SK-N-MC (cell line): ENCODE results near the gene PID1.

ENCODE experiments used
- DNase-seq: peaks from one replicate; pipeline ENCODE4 v3.0.0-alpha.2; 2011; ENCODE audit warnings: low read depth, low spot score
- H3K27ac ChIP-seq: fragments of 200-600 bp; sonication (generic); 2 replicates; pipeline ENCODE4 v1.5.1; 2016; ENCODE audit warnings: mixed run types
- H3K36me3 ChIP-seq: fragments of 200-600 bp; sonication (generic); 2 replicates; pipeline ENCODE4 v1.6.1; 2017; ENCODE audit warnings: antibody characterized with exemption, low read length, mixed read lengths; ENCODE audit not compliant: insufficient read depth
- H3K4me3 ChIP-seq: fragments of 200-600 bp; sonication (generic); 2 replicates; pipeline ENCODE4 v1.5.1; 2016
- H3K9ac ChIP-seq: fragments of 200-600 bp; sonication (generic); 2 replicates; pipeline ENCODE4 v1.8.0; 2017; ENCODE audit warnings: mixed run types, mixed read lengths; ENCODE audit not compliant: insufficient read length
- H3K9me3 ChIP-seq: fragments of 200-600 bp; sonication (generic); 2 replicates; pipeline ENCODE4 v1.6.1; 2017; ENCODE audit warnings: low read depth, mild to moderate bottlenecking, antibody characterized with exemption, low read length, moderate library complexity, mixed read lengths
- EZH2 ChIP-seq: fragments of 200-600 bp; sonication (generic); IDR thresholded peaks from one replicate; pipeline ENCODE4 v1.6.1; 2017; ENCODE audit warnings: antibody characterized with exemption
- FOXP2 ChIP-seq: optimal IDR thresholded peaks from 2 replicates; pipeline ENCODE3; 2011; ENCODE audit warnings: mild to moderate bottlenecking, moderate library complexity; ENCODE audit not compliant: insufficient read depth; ENCODE audit errors: extremely low read length, control extremely low read depth
- POLR2AphosphoS5 ChIP-seq: IDR thresholded peaks from 2 replicates; pipeline ENCODE4 v1.6.1; 2012; ENCODE audit warnings: mild to moderate bottlenecking, low read depth, low read length, borderline replicate concordance

The PID1 gene

DNA sequence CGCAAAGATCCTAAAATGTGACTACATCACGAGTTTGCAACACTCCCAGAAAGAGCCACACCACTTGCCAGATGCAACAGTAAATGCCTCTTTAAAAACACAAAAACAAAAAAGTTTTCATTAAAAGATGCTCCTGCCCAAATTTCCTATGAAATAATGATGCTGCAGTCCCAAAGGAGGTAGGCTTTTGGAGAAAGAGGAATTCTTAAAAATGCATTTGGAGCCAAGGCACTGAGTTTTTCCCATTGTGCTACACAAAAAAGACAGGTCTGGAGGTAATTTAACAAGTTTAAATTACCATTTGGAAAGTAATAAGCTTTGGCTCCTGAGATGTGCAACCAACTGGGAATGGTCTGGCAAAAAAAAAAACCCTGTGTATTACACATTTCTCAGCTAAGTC, 145.0 kb downstream of the PID1 start:
- no peak overlapping the region for H3K4me3 ChIP-seq
- TF ChIP-seq POLR2AphosphoS5: no peak
- TF ChIP-seq EZH2: no peak
- TF ChIP-seq FOXP2: no peak

DNA sequence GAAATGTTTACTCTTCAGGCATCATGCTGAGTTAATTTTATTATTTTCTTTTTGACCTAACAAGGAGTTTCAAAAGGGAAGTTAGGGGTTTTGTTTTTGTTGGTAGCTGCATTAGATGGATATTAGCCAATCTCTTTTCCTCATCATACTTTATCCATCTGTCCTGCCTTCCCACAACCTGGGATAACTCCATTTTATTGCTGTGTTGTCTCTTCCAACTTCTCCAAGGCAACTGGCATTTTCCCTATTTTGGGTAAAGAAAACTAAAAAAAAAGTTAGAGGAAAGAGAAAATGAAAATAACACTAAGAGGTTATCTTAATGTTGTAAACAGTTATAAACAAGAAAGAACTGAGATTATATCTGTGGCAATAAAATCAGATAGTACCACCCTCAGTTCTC, 147.0 kb downstream of the PID1 start:
- H3K9me3 ChIP-seq: no peaks in the 10 kb centered on the region
- no peak for DNase-seq
- no peaks in the 10 kb centered on the region for H3K36me3 ChIP-seq
- no peak overlapping the region for H3K9ac ChIP-seq
- H3K4me3 ChIP-seq: no peak overlapping the region
- H3K27ac ChIP-seq: no peak overlapping the region
- TF ChIP-seq EZH2 (no peak), FOXP2 (no peak), POLR2AphosphoS5 (no peak)

More for the DNA sequence above, 145.0 kb downstream of the PID1 start:
- Histone ChIP-seq H3K9ac (no peak overlapping the region), H3K27ac (no peak overlapping the region), H3K9me3 (no peaks in the 10 kb centered on the region), H3K36me3 (no peaks in the 10 kb centered on the region)
- no peak for DNase-seq

GRCh38 chr2:229118927-229119326, 152.2 kb downstream of the PID1 start:
- Histone ChIP-seq H3K9me3 (no peaks in the 10 kb centered on the region), H3K4me3 (no peak overlapping the region), H3K36me3 (no peaks in the 10 kb centered on the region), H3K27ac (no peak overlapping the region), H3K9ac (no peak overlapping the region)
- no peak for TF ChIP-seq FOXP2
- TF ChIP-seq POLR2AphosphoS5: no peak
- no peak for TF ChIP-seq EZH2
- no peak for DNase-seq

GRCh38 chr2:229118336-229118735, 152.8 kb downstream of the PID1 start:
- no peak for DNase-seq

GRCh38 chr2:229111744-229112143, 159.3 kb downstream of the PID1 start:
- no peak for TF ChIP-seq POLR2AphosphoS5
- no peak for TF ChIP-seq FOXP2
- no peak for TF ChIP-seq EZH2
- Histone ChIP-seq H3K4me3 (no peak overlapping the region), H3K27ac (no peak overlapping the region), H3K9me3 (no peaks in the 10 kb centered on the region), H3K36me3 (no peaks in the 10 kb centered on the region), H3K9ac (no peak overlapping the region)
- no peak for DNase-seq

More at GRCh38 chr2:229118336-229118735, 152.8 kb downstream of the PID1 start:
- TF ChIP-seq FOXP2 (no peak), POLR2AphosphoS5 (no peak), EZH2 (no peak)
- Histone ChIP-seq H3K36me3 (no peaks in the 10 kb centered on the region), H3K27ac (no peak overlapping the region), H3K9ac (no peak overlapping the region), H3K9me3 (no peaks in the 10 kb centered on the region), H3K4me3 (no peak overlapping the region)

GRCh38 chr2:229109195-229109594, 161.9 kb downstream of the PID1 start:
- H3K9me3 ChIP-seq: no peaks in the 10 kb centered on the region
- no peak overlapping the region for H3K27ac ChIP-seq
- H3K36me3 ChIP-seq: no peaks in the 10 kb centered on the region
- no peak overlapping the region for H3K9ac ChIP-seq
- H3K4me3 ChIP-seq: no peak overlapping the region
- no peak for TF ChIP-seq FOXP2
- no peak for TF ChIP-seq EZH2
- TF ChIP-seq POLR2AphosphoS5: no peak
- DNase-seq: no peak

- H3K9ac ChIP-seq: no peak overlapping the region
- TF ChIP-seq FOXP2: no peak
- no peak for TF ChIP-seq POLR2AphosphoS5
- no peak for TF ChIP-seq EZH2
Observed at GRCh38 chr2:229107601-229108000, 163.5 kb downstream of the PID1 start.

DNA sequence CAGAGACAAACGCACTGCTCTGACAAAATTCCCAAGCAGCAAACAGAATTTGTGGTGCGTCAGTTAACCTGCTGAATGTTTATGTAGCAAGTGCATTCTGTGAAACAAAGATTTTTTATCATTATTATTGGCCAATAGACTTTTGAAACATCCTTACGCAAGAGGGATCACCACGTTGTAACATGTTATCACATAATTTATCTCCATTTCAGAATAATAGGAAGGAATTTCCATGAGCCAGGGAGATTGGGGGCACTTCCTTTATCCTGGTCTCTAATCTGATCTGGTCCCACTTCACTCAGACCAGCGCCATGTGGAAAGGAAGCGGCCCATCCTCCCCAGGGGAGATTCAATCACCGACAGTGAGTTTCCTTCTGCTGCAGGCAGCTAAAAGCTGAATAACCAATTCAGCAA, 166.1 kb downstream of the PID1 start:
- Histone ChIP-seq H3K36me3 (no peaks in the 10 kb centered on the region), H3K9me3 (no peaks in the 10 kb centered on the region), H3K27ac (no peak overlapping the region), H3K9ac (no peak overlapping the region), H3K4me3 (no peak overlapping the region)
- TF ChIP-seq FOXP2: no peak
- TF ChIP-seq POLR2AphosphoS5: no peak
- no peak for TF ChIP-seq EZH2
- DNase-seq: no peak

More at GRCh38 chr2:229107601-229108000, 163.5 kb downstream of the PID1 start:
- Histone ChIP-seq H3K36me3 (no peaks in the 10 kb centered on the region), H3K4me3 (no peak overlapping the region), H3K27ac (no peak overlapping the region), H3K9me3 (no peaks in the 10 kb centered on the region)
- no peak for DNase-seq

- no peak for DNase-seq
Observed at GRCh38 chr2:229104025-229104424, 167.1 kb downstream of the PID1 start.

More at GRCh38 chr2:229104025-229104424, 167.1 kb downstream of the PID1 start:
- no peak overlapping the region for H3K9ac ChIP-seq
- no peaks in the 10 kb centered on the region for H3K36me3 ChIP-seq
- TF ChIP-seq FOXP2 (no peak), POLR2AphosphoS5 (no peak), EZH2 (no peak)
- H3K27ac ChIP-seq: no peak overlapping the region
- H3K9me3 ChIP-seq: no peaks in the 10 kb centered on the region
- no peak overlapping the region for H3K4me3 ChIP-seq
